GDM1 (cell line): ENCODE results near the gene TNS1.
"Not testable (repeated sequence)": the region's sequence is repeated elsewhere in the genome, so short reads cannot be mapped to it uniquely, and the experiment has no call there.

ENCODE experiments used
- DNase-seq: peaks from one replicate; lab custom pipeline; 2025; lab: John Stamatoyannopoulos, UW

The TNS1 gene

DNA sequence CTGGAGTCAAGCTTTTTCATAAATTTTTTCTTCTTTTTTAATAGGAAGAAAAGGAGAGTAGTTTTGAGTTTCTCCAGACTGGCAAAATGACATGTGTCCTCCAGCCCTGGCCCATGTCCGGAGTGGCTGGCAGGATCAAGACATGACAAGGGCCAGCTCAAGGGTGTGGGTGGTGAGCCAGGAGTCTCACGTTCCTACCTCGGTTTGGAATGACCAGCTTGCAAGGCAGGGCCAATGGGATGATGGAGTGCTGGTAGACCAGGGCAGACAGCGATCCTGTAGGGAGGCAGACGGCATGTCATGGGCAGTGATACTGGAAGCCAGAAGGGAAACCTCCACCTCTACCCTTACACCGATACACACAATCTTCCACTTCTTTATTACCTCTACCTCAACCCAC, 190.6 kb downstream of the TNS1 start:
- no peak for DNase-seq

DNA sequence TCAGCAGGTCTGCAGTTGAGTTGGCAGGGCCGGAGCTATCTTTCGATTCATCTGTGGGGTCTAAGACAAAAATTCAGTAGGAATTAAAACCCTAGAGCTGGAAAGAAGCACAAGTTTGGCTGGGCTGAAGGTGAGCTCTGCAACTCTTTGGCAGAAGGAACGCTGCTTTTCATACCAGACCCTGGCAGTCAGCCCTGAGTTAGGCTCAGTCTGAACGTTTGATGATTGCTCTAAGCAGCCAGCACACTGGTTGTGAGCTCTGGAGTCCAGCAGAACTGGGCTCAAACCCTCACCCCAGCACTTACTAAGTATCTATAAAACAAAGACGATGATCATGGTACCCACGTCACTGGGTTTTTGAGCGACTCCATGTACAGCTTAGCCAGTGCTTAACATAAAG, 192.5 kb downstream of the TNS1 start:
- no peak for DNase-seq

DNA sequence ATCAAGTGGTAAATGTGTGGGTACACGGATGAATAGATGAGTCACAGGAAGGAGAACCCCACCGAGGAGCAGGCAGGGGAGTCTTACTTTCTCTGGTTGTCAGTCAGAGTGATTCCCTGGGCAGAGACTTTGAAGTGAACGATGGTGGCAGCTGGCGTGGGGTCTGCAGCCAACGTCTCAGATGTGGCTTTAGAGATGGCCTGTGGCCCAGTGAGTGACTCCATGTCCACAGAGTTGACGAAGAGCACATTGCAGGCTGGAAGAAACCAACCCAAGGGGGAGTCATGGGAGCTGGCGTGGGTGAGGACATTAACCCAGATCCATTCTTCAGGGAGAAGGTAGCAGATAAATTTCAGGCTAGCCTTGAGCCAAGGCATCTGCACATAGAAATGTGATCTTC, 193.1 kb downstream of the TNS1 start:
- DNase-seq, result no peak

DNA sequence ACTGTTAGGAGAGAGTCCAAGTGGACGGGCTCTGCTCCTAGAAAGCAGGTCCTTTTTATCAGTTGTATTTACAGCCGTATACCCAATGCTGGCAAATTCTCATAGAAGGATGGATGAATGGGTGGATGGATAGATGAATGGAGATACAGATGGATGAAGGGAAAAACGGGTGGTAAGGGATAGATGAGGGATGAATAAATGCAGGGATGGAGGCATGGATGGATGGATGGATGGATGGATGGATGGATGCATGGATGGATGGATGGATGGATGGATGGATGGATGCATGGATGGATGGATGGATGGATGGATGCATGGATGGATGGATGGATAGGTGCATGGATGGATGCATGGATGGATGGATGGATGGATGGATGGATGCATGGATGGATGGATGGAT, 193.8 kb downstream of the TNS1 start:
- DNase-seq, result not testable (repeated sequence)

DNA sequence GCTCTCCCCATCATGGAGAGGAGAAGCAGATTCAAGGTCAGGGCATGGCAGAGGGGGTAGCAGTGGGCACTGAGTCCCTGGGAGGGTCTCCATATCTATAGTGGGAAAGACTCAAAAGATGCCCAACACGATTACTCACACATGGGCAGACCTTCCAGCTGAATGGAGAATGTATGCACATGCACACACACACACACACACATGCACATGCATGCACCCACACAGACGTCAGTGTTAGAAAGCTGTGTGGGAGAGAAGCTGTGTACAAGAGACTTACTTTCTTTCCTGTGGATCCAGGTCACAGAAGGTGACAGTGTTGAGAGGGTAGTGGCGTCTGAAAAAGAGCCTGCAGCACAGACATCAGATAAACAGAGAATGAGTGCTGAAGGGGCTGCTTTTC, 194.5 kb downstream of the TNS1 start:
- no peak for DNase-seq

DNA sequence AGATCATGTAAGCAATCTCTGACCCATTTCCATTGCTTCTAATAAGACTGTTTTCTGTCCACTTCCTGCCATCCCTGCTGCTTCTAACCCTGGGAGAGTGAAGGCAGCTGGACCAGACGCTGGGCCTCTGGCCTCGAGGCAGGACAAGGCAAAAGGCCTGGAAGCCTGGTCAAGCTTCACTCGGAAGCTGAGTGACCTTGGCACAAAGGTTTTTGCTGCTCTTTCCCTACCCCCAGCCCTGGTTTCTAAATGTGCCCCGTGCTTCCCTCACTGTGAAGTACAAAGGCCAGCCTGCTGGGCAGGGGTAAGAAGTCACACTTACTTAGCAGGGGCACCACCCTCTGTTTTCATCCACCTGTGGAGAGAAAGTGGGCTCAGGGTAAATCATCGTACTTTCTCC, 195.0 kb downstream of the TNS1 start:
- DNase-seq, result no peak

DNA sequence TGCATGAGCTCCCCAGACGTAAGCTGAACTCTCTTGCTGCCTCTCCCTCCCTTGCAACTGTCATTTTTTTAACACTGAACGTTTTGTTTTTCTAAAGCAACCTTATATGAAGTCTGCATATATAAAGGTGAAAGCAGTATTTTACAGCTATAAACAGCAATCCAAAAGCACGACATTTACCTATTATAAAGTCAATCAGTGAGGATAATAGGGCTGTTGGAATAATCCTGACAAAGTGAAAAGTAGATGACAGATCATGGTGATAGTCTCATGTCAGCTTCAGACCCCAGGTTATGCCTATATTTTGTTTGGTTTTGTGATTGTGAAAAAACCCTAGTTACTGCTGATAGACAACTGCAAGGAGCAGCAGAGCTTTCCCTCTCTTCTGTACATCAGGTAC, 195.8 kb downstream of the TNS1 start:
- DNase-seq, result no peak

DNA sequence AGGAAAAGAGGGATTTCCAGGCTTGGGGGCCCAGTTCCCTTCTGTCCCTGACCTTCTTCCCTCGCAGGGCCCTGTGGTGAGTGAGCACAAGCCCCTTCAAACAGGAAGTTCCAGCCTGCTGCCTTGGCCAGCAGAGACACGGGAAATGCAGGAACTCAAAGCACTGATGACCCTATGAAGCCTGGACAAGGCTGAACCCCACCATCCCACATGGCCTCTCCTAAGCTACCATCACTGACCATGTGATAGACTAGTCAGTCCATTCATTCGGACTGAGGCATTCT, 196.4 kb downstream of the TNS1 start:
- DNase-seq, result no peak

DNA sequence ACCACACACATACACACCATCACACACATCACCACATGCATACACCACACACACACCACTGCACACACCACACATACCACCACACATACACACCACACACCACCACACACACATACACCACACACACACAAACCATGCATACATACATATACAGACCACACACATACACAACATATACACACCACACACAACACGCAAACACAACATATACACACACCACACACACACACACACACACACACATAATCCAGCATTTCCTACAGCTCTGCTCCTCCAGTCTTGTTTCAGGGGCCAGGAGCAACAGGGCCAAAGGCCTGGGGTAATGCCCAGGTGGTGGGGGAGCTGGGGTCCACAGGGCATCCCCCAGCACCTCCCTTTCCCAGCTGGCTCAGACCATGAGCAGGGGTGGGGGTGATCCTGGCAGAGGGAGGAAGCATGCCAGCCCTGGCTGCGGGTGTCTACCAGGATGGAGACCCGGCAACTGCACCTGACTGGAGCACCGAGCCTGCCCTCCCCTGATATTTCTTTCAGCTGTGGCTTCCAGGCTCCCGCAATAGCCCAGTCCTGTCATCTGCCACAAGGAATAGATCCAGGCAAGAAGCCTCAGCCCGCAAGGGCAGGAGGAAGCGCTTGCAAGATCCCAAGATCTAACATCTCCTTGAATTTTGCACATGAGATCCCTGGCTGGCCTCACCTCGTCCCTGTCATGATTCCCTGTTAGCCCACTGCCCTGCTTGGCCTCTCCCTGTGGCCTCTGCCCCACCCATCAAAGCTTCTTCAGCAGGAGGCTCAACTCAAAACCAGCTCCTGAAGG, 196.9 kb downstream of the TNS1 start:
- DNase-seq, result no peak

DNA sequence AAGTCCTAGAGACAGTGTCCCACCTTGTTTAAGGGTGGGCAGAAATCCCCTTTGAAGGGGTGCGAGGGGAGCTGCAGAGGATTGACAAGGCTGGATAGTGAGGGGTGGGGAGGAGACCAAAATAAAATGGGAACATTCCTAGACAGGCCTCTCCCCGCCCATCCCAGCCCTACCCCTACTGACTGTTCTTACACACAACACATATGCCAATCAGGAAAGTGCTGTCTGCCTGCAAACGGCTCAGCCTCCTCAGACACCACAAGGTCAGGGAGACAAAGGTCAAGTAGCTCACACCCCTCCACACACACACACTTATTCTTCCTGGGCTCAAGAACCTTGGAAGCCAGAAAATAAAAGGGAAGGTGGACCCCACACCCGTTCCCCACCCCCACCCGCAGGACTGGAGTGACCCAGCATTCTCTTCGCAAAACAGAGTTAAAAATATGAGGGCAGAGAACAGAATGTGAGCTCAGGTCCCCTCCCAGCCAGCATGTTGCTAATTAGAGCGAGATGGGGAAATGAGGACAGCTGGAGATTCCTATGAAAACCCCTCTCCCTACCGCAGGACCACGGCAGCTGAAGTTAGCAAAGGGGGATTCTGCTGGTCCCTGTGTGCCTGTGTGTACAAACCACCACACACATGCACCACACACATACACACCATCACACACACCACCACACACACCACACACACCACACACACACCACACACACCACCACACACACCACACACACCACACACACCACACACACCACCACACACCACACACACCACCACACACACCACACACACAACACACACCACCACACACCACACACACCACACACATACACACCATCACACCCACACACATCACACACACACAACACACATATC, 197.8 kb downstream of the TNS1 start:
- DNase-seq, result no peak

DNA sequence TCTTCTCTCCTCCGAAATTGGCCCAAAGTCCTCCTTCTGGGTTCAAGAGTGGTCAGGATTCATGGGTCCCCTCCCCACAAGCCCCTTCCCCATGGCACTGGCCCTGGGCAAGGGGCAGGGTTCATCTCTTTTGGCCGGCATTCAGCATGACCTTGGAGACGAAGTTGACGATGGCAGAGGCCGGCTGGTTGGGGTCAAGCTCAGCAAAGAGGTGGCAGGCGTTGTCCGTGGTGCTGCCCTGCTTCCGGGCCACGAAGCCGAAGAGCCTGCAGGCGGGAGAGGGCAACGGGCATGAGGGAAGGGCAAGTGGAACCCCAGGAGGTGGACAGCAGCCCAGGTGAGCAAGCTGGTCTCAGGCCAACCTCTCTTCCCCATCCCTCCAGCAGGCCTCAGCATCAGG, 198.5 kb downstream of the TNS1 start:
- DNase-seq, result no peak

DNA sequence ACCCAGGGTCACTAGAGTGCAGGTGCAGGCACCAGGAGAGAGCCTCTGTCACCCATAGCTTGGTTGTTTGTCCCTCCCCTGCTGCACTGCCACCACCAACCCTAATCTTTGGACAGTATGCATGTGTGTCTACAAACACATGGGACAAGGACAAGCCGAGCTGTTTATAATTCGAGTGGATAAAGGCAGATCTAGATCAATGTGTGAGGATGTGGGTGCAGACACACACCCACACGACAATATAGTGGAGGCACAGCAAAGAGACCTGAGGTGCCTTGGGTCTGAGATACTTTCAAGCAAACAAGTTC, 199.2 kb downstream of the TNS1 start:
- no peak for DNase-seq

DNA sequence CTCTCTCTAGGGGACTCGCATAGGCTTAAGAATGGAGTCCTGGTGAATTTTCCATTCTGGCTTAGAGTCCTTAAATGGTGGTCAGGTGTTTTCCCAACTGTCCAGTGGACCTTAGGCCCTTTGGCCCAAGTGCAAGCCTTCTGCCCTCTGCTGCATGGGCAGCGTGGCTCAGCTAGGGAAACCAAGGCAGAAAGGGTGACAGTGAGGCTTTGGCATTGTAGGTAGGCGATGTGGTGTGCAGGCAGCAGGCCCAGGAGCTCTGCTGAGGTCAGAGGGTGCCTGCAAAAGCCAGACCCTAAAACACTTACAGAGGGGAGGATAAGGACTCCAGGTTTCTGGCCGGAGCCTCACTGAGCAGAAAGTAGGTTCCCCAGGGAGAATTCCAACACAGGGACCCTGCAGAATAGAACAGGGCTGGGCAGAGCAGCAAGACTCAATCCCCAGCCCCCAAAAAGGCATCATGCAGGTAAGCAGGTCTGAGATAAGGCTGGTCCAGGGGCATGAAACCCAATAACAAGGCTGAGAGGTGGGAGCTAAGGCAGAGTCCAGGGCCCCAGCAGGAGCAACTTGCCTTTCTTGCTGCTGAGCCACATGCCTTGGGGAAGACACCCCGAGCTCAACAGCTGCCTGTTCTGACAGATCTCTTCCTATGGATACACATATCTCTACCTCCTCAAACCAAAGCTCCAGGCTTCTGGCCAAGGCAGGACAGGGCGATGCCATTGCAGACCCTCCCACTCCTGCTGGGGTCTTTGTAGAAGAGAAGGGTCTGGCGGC, 199.7 kb downstream of the TNS1 start:
- DNase-seq, result no peak

DNA sequence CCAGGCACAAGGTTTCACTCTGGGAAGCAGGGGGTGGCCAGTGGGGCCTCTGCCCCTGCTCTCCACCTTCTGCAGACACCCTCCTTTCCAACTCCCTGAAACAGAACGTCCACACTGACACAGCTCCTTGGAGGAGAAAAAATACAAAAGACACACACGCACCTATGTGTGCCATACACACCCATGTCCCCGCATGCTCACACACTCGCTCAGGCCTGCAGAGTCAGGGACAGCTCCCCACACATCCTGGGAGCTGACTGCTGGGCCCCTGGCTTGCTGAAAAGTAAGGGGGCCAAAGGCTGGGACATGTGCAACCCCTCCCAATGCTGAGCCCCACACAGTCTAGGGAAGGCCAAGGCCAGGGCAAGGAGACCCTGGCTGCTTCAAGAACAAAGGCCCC, 200.5 kb downstream of the TNS1 start:
- DNase-seq, result no peak

DNA sequence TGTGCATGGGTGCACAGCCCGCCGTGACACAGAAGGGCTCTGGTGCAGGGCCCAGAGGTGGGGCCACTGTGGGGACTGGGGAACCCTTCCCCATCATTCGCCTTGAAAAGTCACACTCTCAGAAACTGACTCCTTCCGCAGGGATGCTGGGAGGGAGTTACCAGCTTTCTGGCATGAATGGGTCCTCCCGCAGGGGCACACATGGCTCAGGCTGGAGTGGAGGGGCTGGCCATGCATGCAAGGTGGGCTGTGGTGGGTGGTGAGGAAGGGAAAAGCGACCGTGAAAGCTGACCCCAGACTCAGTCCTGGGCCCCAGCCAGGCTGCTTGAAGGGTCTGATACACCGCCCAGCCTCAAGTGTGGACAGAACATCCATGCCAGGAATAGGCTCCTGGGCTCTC, 201.1 kb downstream of the TNS1 start:
- no peak for DNase-seq

DNA sequence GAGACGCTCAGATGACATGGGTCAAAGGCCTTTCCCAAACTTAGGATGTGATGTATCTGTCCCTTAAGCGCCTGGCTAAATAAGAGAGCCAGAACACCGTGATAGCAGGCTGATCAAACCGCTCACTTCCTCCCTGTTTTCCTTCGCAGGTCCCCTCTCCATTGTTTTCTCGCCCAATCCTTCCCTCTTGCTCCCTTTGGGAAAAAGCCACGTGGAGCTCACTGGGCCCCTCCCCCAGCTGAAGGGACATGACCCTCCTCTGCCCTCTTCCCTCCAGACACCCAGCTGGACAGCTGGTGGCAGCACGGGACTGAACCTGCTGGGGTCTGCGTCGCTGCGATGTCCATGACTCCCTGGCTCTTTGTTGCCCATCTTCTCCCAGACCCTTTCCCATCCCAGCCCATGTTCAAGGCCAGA, 201.7 kb downstream of the TNS1 start:
- no peak for DNase-seq

DNA sequence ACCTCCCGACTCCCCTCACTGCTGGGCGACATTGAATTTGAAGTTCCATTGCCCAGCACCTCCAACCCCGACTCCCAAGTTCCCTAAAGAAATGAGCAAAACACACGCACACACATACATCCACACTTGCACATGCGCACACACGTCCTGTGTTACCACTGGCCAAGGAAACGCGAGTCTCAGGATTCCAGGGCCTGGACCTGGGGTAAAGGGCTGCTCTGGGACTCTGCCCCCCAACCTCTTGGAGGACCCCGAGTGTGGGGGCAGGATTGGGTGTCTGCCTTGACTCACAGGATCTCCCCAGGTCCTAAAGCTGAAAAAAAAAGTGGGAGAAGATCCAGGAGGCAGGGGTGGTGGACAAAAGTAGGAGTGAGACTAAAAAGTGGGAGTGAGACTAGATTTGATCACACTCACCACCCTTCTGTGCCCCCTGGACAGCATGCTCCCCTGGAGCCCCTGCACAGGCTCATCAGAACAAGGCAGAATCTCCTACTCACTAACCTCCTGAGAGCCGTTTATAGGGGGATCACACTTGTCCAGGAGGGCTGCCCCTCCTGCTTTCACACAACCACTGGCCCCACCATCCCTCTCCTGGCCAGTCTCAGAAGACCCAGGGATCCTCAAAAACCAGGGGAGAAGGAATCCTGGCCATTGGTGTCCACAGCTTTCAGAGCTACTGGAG, 202.2 kb downstream of the TNS1 start:
- no peak for DNase-seq

DNA sequence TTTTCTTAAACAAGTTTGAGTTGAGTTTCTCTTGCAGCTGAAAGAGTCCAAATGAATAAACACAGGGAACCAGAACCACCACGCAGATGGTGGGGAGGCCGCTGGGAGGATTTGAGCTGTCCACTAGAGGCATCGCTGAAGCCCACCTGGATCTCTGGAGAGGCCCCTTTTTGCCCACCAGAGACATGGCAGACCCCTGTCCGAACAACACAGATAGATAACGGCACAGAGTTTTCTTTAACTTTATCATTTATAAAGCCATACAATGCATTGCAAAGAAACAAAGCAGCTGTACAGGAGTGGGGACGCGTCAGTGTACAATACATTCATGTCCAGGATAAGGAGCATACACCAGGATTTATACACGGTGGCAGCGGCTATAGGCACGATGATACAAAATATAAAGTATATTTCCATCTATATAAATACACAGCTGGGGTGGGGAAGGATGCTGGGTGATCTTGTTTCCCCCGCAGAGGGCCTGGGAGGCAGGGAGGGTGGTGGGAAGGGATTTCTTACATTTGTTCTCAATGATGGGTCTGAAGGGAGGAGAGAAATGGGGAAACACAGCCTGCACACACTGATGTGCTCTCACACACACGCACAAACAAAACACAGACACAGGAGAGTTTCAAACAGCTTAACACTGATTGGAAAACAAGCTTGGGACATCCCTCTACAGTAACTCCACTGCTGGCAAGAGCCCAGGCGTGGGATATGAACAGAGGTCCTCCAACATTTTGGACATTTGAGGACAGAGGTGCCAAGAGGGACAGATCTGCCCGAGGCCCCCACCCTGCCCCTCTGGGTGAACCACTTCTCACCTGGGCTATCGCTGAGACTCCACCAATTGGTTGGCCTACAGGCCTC, 203.0 kb downstream of the TNS1 start:
- no peak for DNase-seq

DNA sequence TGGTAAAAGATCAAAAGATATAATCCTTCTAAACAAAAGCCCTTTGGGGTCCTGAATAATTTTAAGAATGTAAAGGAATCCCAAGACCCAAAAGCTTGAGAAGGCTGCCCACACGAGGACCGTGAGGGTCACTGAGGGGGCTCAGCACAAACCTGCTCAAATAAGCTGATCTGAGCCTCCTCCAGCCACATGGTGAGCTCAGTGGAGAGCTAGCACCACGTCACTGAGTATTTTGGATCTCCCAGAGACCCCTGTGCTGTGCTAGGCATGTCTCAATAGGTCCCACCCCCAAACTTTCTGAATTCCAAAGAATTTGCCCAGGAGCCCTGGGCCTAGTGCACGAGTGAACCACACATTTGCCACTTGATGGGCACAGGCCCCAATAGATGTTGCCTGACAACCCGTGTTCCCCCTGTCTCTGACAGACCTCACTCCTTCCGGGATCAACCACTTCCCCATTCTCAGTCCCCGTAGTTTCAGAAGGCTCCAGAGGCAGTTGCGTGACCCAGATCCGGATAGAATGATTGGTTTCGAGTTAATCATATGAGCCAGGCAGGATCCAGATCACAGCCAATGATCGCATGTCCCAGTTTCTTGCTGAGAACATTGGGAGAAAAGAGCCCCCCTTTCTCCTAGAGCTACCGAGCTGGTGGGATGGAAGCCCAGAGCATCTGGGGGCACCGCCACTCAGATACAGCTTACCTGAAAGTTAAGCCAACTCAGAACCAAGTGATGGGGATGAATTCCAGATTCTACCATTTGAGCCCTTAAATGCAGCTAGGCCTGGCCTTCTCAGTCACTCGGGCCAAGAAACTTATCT, 203.8 kb downstream of the TNS1 start:
- DNase-seq, result peak; percentile 73

DNA sequence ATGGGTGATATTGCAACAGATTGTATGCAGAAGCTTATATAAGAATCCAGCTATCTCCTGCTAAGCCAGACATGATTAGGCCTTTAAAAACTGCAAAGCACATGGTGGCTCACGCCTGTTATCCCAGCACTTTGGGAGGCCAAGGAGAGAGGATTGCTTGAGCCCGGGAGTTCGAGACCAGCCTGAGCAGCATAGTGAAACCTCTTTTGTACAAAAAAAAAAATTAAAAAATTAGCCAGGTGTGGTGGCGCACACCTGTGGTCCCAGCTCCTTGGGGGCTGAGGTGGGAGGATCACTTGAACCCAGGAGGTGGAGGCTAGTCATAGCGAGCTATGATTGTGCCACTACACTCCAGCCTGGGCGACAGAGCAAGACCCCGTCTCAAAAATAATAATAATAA, 204.6 kb downstream of the TNS1 start:
- DNase-seq, result no peak

DNA sequence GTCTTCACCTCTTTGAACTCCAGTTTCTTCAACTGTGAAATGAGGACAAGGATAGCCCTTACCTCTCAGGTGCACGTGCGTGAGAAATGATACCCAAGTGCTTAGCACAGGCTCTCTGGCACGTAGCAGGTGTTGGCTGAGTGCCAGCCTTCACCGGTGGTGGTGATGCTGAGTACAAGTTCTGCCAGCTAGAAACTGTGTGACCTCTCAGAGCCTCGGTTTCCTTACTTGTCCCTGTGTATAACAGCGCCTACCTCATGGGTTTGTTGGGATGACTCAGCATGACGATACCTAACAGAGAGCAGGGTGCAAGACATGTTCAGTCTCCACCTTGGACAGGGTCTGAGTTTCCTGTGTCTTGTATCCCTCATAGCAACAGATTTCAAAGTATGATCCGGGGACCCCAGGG, 205.1 kb downstream of the TNS1 start:
- DNase-seq, result no peak
